Transverse colon (tissue), 4 donors: ENCODE data around the gene IRF6. TPM values are rescaled to one million over a fixed set of nuclear protein-coding genes. Genes with fewer than 3 reads are reported as not detected.

ENCODE experiments used
- DNase-seq: peaks from one replicate; pipeline ENCODE4 v3.0.0-alpha.2; 2019
- H3K27ac ChIP-seq, 4 donors: fragments of 200-600 bp; sonication (generic); 2 replicates each; pipeline ENCODE4 v1.5.1; 2016 to 2018; ENCODE audit warnings: inconsistent platforms in 4 of 4
- H3K27me3 ChIP-seq: fragments of 200-600 bp; sonication (generic); 2 replicates; pipeline ENCODE4 v1.5.1; 2017; ENCODE audit warnings: inconsistent platforms
- H3K36me3 ChIP-seq, 4 donors: fragments of 200-600 bp; sonication (generic); 2 replicates each; pipeline ENCODE4 v1.5.1; 2017 to 2019; ENCODE audit warnings: inconsistent platforms in 4 of 4
- H3K4me1 ChIP-seq, 4 donors: fragments of 200-600 bp; sonication (generic); 2 replicates each; pipeline ENCODE4 v1.5.1; 2017 to 2020; ENCODE audit warnings: inconsistent platforms in 4 of 4
- H3K4me3 ChIP-seq, 4 donors: fragments of 200-600 bp; sonication (generic); 1 replicate in 1 of 4; 2 replicates in 3 of 4; pipeline versions ENCODE4 v1.5.1 to v1.6.1; 2017 to 2019; ENCODE audit warnings: inconsistent platforms in 4 of 4
- H3K9me3 ChIP-seq, 2 donors: fragments of 200-600 bp; sonication (generic); 2 replicates each; pipeline ENCODE4 v1.5.1; 2017 to 2019; ENCODE audit warnings: inconsistent platforms in 2 of 2
- EP300 ChIP-seq: sonication (generic); formaldehyde crosslinking; IDR thresholded peaks from one replicate; pipeline ENCODE4 v1.6.1; 2017; ENCODE audit warnings: antibody characterized with exemption, low read depth
- POLR2A ChIP-seq: fragments of 450-650 bp; IDR thresholded peaks from one replicate; pipeline ENCODE4 v1.6.1; 2016; ENCODE audit warnings: antibody characterized with exemption, mild to moderate bottlenecking, moderate library complexity
- POLR2AphosphoS5 ChIP-seq, 3 donors: sonication (generic); formaldehyde crosslinking; IDR thresholded peaks; one replicate each; pipeline ENCODE4 v1.6.1; 2016; ENCODE audit warnings: antibody characterized with exemption in 3 of 3
- WGBS, 2 donors: methylation state at CpG; one replicate each; pipeline ENCODE4 v1.1.5; 2018; ENCODE audit warnings: low coverage in 1 of 2; 5-methylcytosine and 5-hydroxymethylcytosine counted together
- in situ Hi-C, 4 donors: fragments of 200-750 bp; cut with MboI; loops; one replicate each; pipeline versions ENCODE4 v1.15.0 to v1.15.1; 2017; ENCODE audit warnings: low sequenced_read_pairs in 3 of 4, low pct_ligation_motif_present in 1 of 4, low pct_unique_long_range_greater_than_20kb in 1 of 4
- intact Hi-C: fragments of 100-400 bp; cut with DNase I; formaldehyde crosslinking; loops from one replicate; pipeline ENCODE4 v1.15.1; 2023; ENCODE audit warnings: low total_unique reads
- total RNA-seq, 4 donors: library from RNA; depleted of rRNA; stranded (reverse); fragments of >200 nt; gene quantifications; one replicate each; pipeline ENCODE4 v1.1.0, GENCODE V29; 2016
- TF ChIP-seq, protein P1 (sequence below), 5 experiments: fragments of 200-600 bp in 3 of 5; fragments of 450-650 bp in 2 of 5; sonication (generic) in 3 of 5; IDR thresholded peaks; 1 replicate in 2 of 5; 2 replicates in 3 of 5; pipeline ENCODE4 v1.5.1; 2016 to 2017; ENCODE audit warnings: antibody characterized with exemption in 5 of 5, inconsistent platforms in 3 of 5, mild to moderate bottlenecking in 2 of 5, moderate library complexity in 1 of 5

IRF6 gene
- total RNA-seq, 4 donors from 2014 or later: 26.1 to 78.0 (median 44.4) TPM

DNA sequence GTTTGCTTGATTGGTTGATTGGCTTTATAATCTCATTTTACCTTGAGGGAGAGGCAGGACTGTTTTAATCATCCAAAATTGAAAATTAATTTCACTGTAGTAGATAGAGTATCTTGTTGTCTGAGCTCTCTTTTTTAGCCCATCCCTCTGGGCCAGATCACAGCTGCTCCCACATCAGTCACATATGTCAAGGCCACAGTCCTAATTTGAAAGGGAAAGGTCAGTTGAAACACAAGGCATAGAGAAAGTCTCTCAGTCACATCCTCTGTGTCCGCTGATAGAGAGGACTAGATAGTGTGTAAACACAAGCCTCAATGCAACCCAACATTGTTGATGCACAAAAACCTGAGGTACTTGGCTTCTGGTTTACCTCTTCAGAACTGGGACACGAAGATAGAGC is 28.4 kb downstream of the IRF6 start:
- 92 to 100% methylated on average over 2 of the region's 2 CpGs for WGBS, 2 donors
- no peak overlapping the region for H3K4me3 ChIP-seq
- intact Hi-C loops (no loop called here), in situ Hi-C loops (no loop called here)
- TF ChIP-seq, protein P1, sequence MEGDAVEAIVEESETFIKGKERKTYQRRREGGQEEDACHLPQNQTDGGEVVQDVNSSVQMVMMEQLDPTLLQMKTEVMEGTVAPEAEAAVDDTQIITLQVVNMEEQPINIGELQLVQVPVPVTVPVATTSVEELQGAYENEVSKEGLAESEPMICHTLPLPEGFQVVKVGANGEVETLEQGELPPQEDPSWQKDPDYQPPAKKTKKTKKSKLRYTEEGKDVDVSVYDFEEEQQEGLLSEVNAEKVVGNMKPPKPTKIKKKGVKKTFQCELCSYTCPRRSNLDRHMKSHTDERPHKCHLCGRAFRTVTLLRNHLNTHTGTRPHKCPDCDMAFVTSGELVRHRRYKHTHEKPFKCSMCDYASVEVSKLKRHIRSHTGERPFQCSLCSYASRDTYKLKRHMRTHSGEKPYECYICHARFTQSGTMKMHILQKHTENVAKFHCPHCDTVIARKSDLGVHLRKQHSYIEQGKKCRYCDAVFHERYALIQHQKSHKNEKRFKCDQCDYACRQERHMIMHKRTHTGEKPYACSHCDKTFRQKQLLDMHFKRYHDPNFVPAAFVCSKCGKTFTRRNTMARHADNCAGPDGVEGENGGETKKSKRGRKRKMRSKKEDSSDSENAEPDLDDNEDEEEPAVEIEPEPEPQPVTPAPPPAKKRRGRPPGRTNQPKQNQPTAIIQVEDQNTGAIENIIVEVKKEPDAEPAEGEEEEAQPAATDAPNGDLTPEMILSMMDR (IDR thresholded peaks at IDR 0.05): no peak
- TF ChIP-seq EP300 (no peak), POLR2A (no peak), POLR2AphosphoS5 (IDR thresholded peaks at IDR 0.05) (no peak)
- no peaks in the 10 kb centered on the region for H3K27me3 ChIP-seq
- no peaks in the 10 kb centered on the region for H3K9me3 ChIP-seq
- H3K27ac ChIP-seq: no peak overlapping the region
- no peaks in the 10 kb centered on the region for H3K36me3 ChIP-seq
- peaks cover 0 to 5% (median 0%) of the 10 kb centered on the region in 4 donors for H3K4me1 ChIP-seq
- DNase-seq: no peak

DNA sequence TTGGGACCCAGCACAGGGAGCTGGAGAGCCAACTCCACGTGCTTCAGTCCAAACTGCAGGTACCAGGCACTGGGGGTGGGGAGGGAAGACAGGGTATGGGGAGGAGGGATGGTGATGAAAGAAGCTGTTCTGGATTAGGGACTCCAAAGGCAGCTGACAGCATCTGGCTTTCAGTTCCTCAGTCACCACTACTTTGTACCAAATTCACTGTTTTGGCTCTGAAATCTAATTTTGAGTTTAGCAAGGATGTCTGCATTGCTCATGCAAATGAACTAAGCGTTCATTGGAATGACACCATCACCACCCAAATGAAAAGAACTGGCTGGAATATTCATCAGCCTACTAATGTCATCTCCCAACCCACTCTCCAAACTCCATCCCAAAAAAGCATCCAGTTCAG is 30.3 kb downstream of the IRF6 start:
- TF ChIP-seq POLR2AphosphoS5 (IDR thresholded peaks at IDR 0.05) (no peak), POLR2A (no peak), EP300 (no peak)
- TF ChIP-seq, protein P1 (IDR thresholded peaks at IDR 0.05): no peak
- intact Hi-C loops: no loop called here
- Histone ChIP-seq H3K27me3 (no peaks in the 10 kb centered on the region), H3K4me3 (no peak overlapping the region), H3K4me1 (peaks cover 0 to 5% (median 0%) of the 10 kb centered on the region in 4 donors), H3K27ac (no peak overlapping the region), H3K36me3 (no peaks in the 10 kb centered on the region), H3K9me3 (no peaks in the 10 kb centered on the region)
- 56 to 68% methylated on average over 1 to 2 of the region's 2 CpGs for WGBS, 2 donors
- in situ Hi-C loops: no loop called here
- no peak for DNase-seq

GRCh38 chr1:209774592-209774991 is 31.4 kb downstream of the IRF6 start:
- in situ Hi-C loops (no loop called here), intact Hi-C loops (no loop called here)
- Histone ChIP-seq H3K4me3 (no peak overlapping the region), H3K27me3 (no peaks in the 10 kb centered on the region), H3K36me3 (no peaks in the 10 kb centered on the region), H3K27ac (no peak overlapping the region), H3K9me3 (no peaks in the 10 kb centered on the region), H3K4me1 (peaks cover 3 to 9% (median 4%) of the 10 kb centered on the region in 4 donors)
- TF ChIP-seq, protein P1 (IDR thresholded peaks at IDR 0.05): no peak
- TF ChIP-seq EP300 (no peak), POLR2A (no peak), POLR2AphosphoS5 (IDR thresholded peaks at IDR 0.05) (no peak)
- WGBS, 2 donors: 86 to 96% methylated on average over 1 of the region's 1 CpG
- DNase-seq: no peak

GRCh38 chr1:209772126-209772525 is 33.8 kb downstream of the IRF6 start:
- H3K4me1 ChIP-seq: peaks cover 6 to 25% (median 21%) of the 10 kb centered on the region in 4 donors
- H3K4me3 ChIP-seq: no peak overlapping the region
- H3K9me3 ChIP-seq: no peaks in the 10 kb centered on the region
- 57 to 67% methylated on average over 4 to 6 of the region's 6 CpGs for WGBS, 2 donors
- no peaks in the 10 kb centered on the region for H3K27me3 ChIP-seq
- H3K36me3 ChIP-seq: no peaks in the 10 kb centered on the region
- in situ Hi-C loops (no loop called here), intact Hi-C loops (no loop called here)
- no peak for TF ChIP-seq EP300
- no peak for TF ChIP-seq POLR2A
- TF ChIP-seq, protein P1 (IDR thresholded peaks at IDR 0.05): no peak
- no peak for TF ChIP-seq POLR2AphosphoS5 (IDR thresholded peaks at IDR 0.05)
- H3K27ac ChIP-seq: no peak overlapping the region
- no peak for DNase-seq
